ENCODE results near the gene ONECUT2.

DNA sequence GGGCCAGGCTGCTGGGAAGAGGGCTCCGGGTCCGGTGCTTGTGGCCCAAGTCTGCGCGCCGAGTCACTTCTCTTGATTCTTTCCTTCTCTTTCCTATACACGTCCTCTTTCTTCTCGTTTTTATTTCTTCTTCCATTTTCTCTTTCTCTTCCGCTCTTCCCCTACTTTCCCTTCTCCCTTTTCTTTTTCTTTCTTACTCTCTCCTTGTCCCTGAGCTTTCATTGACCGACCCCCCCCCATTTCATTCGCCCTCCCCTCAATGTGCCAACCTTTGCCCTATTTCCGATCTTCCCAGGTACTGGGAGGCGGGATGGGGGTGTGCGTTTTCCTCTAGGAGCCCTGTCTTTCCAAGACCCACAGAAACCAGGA, 1.8 kb downstream of the ONECUT2 start:
- TF ChIP-seq, protein P1, sequence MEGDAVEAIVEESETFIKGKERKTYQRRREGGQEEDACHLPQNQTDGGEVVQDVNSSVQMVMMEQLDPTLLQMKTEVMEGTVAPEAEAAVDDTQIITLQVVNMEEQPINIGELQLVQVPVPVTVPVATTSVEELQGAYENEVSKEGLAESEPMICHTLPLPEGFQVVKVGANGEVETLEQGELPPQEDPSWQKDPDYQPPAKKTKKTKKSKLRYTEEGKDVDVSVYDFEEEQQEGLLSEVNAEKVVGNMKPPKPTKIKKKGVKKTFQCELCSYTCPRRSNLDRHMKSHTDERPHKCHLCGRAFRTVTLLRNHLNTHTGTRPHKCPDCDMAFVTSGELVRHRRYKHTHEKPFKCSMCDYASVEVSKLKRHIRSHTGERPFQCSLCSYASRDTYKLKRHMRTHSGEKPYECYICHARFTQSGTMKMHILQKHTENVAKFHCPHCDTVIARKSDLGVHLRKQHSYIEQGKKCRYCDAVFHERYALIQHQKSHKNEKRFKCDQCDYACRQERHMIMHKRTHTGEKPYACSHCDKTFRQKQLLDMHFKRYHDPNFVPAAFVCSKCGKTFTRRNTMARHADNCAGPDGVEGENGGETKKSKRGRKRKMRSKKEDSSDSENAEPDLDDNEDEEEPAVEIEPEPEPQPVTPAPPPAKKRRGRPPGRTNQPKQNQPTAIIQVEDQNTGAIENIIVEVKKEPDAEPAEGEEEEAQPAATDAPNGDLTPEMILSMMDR (IDR thresholded peaks at IDR 0.05): no peak
- TF ChIP-seq EZH2 (IDR thresholded peaks at IDR 0.05): peak; percentile 87
- peak; percentile 65 for TF ChIP-seq EZH2phosphoT487 (IDR thresholded peaks at IDR 0.05)

Measured in neural progenitor cell (in vitro differentiated cells).